ENCODE measurements around the gene VGLL2.

DNA sequence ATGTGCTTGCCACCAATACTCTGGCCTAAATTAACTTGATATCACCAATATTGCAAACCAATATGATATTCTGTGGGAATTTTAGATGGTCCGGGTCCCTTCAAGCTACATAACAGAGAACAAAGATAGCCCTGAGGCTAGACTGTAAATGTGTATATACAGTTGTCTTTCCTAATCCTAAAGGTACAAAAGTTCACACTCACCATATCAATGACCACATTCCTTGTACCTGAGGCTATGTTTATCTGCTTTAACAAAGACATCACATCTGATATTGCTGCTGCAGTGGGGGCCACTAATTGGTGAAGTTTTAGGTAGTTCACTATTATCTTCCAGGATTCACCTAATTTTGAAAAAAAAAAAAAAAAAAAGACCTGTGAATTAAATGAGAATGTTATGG lies 38.6 kb upstream of the VGLL2 start:
- TF ChIP-seq POLR2A (IDR thresholded peaks at IDR 0.05): no peak
- TF ChIP-seq EP300 (IDR thresholded peaks at IDR 0.05): no peak

All from sigmoid colon (tissue), 4 donors.